Activated naive CD8-positive, alpha-beta T cell treated with anti-CD3 and anti-CD28 coated beads, Interleukin-2, amount 10 ng/mL, durations not matched to agents 7 days and 5 days (primary cell): ENCODE results near the gene CCDC182. TPM values are rescaled to one million over a fixed set of nuclear protein-coding genes. Genes with fewer than 3 reads are reported as not detected.

Experiments used
- ATAC-seq: fragments of 150-1000 bp; cut with Tn5 transposase; one replicate; pipeline ENCODE4 v1.10.0; 2021; ENCODE audit warnings: low read depth, moderate library complexity
- POLR2A ChIA-PET: fragments of 350-600 bp; sonication (Branson Sonifier 250); formaldehyde crosslinking; loops from one replicate; lab custom pipeline; 2021; ENCODE audit warnings: antibody characterized with exemption; lab: Charles Lee
- DNase-seq: peaks from one replicate; pipeline ENCODE4 v3.0.0; 2021
- H3K27ac Mint-ChIP-seq: one replicate; pipeline ENCODE4 v1.8.0; 2022; ENCODE audit warnings: mild to moderate bottlenecking, mixed read lengths
- H3K27me3 Mint-ChIP-seq: one replicate; pipeline ENCODE4 v1.8.0; 2022; ENCODE audit warnings: mild to moderate bottlenecking, moderate library complexity, mixed read lengths
- H3K36me3 Mint-ChIP-seq: one replicate; pipeline ENCODE4 v1.8.0; 2021; ENCODE audit warnings: mild to moderate bottlenecking, mixed read lengths
- H3K4me1 Mint-ChIP-seq: one replicate; pipeline ENCODE4 v1.8.0; 2021; ENCODE audit warnings: mixed read lengths
- H3K4me3 Mint-ChIP-seq: one replicate; pipeline ENCODE4 v1.8.0; 2022; ENCODE audit warnings: mild to moderate bottlenecking, moderate library complexity, mixed read lengths
- H3K9me3 Mint-ChIP-seq: one replicate; pipeline ENCODE4 v1.8.0; 2021; ENCODE audit warnings: mixed read lengths
- total RNA-seq, 2 experiments: library from RNA; stranded (reverse); gene quantifications; one replicate each; pipeline ENCODE4 v1.2.3, GENCODE V29; 2021

Gene CCDC182
- total RNA-seq, 2 experiments from 2014 or later: not detected

GRCh38 chr17:57750895-57751294, 5.8 kb upstream of the CCDC182 start:
- Mint-ChIP-seq H3K4me3 (no peak overlapping the region), H3K36me3 (peaks cover 2% of the 10 kb centered on the region), H3K4me1 (peaks cover 19% of the 10 kb centered on the region), H3K27ac (no peak overlapping the region), H3K27me3 (no peaks in the 10 kb centered on the region), H3K9me3 (no peaks in the 10 kb centered on the region)
- no peak for DNase-seq
- ATAC-seq: no peak
- POLR2A ChIA-PET: no interaction called here

GRCh38 chr17:57750109-57750871, 5.2 kb upstream of the CCDC182 start:
- ATAC-seq (peak; percentile 35), DNase-seq (no peak)
- no peaks in the 10 kb centered on the region for H3K9me3 Mint-ChIP-seq
- no peaks in the 10 kb centered on the region for H3K27me3 Mint-ChIP-seq
- POLR2A ChIA-PET: no interaction called here
- H3K4me3 Mint-ChIP-seq: peak overlapping the region; percentile 46
- H3K4me1 Mint-ChIP-seq: peaks cover 19% of the 10 kb centered on the region
- peaks cover 2% of the 10 kb centered on the region for H3K36me3 Mint-ChIP-seq
- H3K27ac Mint-ChIP-seq: peak overlapping the region; percentile 73

- Mint-ChIP-seq H3K4me3 (peak overlapping the region; percentile 46), H3K27ac (peak overlapping the region; percentile 73), H3K4me1 (peaks cover 19% of the 10 kb centered on the region), H3K36me3 (peaks cover 2% of the 10 kb centered on the region), H3K27me3 (no peaks in the 10 kb centered on the region), H3K9me3 (no peaks in the 10 kb centered on the region)
- ATAC-seq: no peak
- POLR2A ChIA-PET: no interaction called here
- DNase-seq: no peak
Measured at GRCh38 chr17:57749701-57750100, 4.6 kb upstream of the CCDC182 start.

- no peak overlapping the region for H3K27ac Mint-ChIP-seq
- POLR2A ChIA-PET: interaction anchor here (0.6 kb wide), 1 partner anchor 835 kb away, joined by 3 read pairs; no protein-coding TSS in a partner anchor
- no peak overlapping the region for H3K4me3 Mint-ChIP-seq
- no peaks in the 10 kb centered on the region for H3K9me3 Mint-ChIP-seq
- H3K36me3 Mint-ChIP-seq: peaks cover 2% of the 10 kb centered on the region
- no peaks in the 10 kb centered on the region for H3K27me3 Mint-ChIP-seq
- H3K4me1 Mint-ChIP-seq: peaks cover 21% of the 10 kb centered on the region
- DNase-seq (peak; percentile 43), ATAC-seq (peak; percentile 63)
Measured at GRCh38 chr17:57747221-57748017, 2.3 kb upstream of the CCDC182 start.

GRCh38 chr17:57746221-57746620, 1.1 kb upstream of the CCDC182 start:
- Mint-ChIP-seq H3K9me3 (no peaks in the 10 kb centered on the region), H3K4me1 (peaks cover 17% of the 10 kb centered on the region), H3K36me3 (peaks cover 2% of the 10 kb centered on the region), H3K27ac (no peak overlapping the region), H3K4me3 (no peak overlapping the region), H3K27me3 (no peaks in the 10 kb centered on the region)
- DNase-seq (no peak), ATAC-seq (no peak)
- POLR2A ChIA-PET: no interaction called here

GRCh38 chr17:57744195-57745170, 616 bp downstream of the CCDC182 start:
- Mint-ChIP-seq H3K36me3 (no peaks in the 10 kb centered on the region), H3K9me3 (no peaks in the 10 kb centered on the region), H3K27ac (no peak overlapping the region), H3K4me3 (no peak overlapping the region), H3K4me1 (peaks cover 18% of the 10 kb centered on the region), H3K27me3 (peaks cover 5% of the 10 kb centered on the region)
- DNase-seq: no peak
- no peak for ATAC-seq
- POLR2A ChIA-PET: no interaction called here

- POLR2A ChIA-PET: interaction anchor here (1.5 kb wide), 1 partner anchor 134 kb away, joined by 3 read pairs; no protein-coding TSS in a partner anchor
- H3K4me3 Mint-ChIP-seq: no peak overlapping the region
- no peak for ATAC-seq
Measured at GRCh38 chr17:57740235-57740528, 4.9 kb downstream of the CCDC182 start.

GRCh38 chr17:57739402-57740234, 5.5 kb downstream of the CCDC182 start:
- no peak overlapping the region for H3K27ac Mint-ChIP-seq
- H3K4me3 Mint-ChIP-seq: peak overlapping the region; percentile 5
- no peaks in the 10 kb centered on the region for H3K36me3 Mint-ChIP-seq
- POLR2A ChIA-PET: interaction anchor here (1.5 kb wide), 1 partner anchor 134 kb away, joined by 3 read pairs; no protein-coding TSS in a partner anchor
- H3K4me1 Mint-ChIP-seq: peaks cover 13% of the 10 kb centered on the region
- ATAC-seq: peak; percentile 86
- no peak for DNase-seq
- H3K27me3 Mint-ChIP-seq: peaks cover 5% of the 10 kb centered on the region
- H3K9me3 Mint-ChIP-seq: no peaks in the 10 kb centered on the region

More at GRCh38 chr17:57740235-57740528, 4.9 kb downstream of the CCDC182 start:
- H3K36me3 Mint-ChIP-seq: no peaks in the 10 kb centered on the region
- H3K4me1 Mint-ChIP-seq: peaks cover 13% of the 10 kb centered on the region
- no peaks in the 10 kb centered on the region for H3K9me3 Mint-ChIP-seq
- DNase-seq: no peak
- H3K27me3 Mint-ChIP-seq: peaks cover 5% of the 10 kb centered on the region
- no peak overlapping the region for H3K27ac Mint-ChIP-seq

- H3K27me3 Mint-ChIP-seq: peaks cover 9% of the 10 kb centered on the region
- H3K4me1 Mint-ChIP-seq: peaks cover 12% of the 10 kb centered on the region
- no peak overlapping the region for H3K4me3 Mint-ChIP-seq
- POLR2A ChIA-PET: interaction anchor here (0.6 kb wide), 1 partner anchor 613 kb away, joined by 3 read pairs; no protein-coding TSS in a partner anchor
- H3K9me3 Mint-ChIP-seq: no peaks in the 10 kb centered on the region
- no peak overlapping the region for H3K27ac Mint-ChIP-seq
- H3K36me3 Mint-ChIP-seq: no peaks in the 10 kb centered on the region
- ATAC-seq (no peak), DNase-seq (no peak)
Measured at GRCh38 chr17:57737450-57737849, 7.6 kb downstream of the CCDC182 start.

GRCh38 chr17:57735707-57736106, 9.4 kb downstream of the CCDC182 start:
- DNase-seq (no peak), ATAC-seq (peak; percentile 31)
- Mint-ChIP-seq H3K4me1 (peaks cover 12% of the 10 kb centered on the region), H3K27me3 (peaks cover 15% of the 10 kb centered on the region), H3K4me3 (no peak overlapping the region), H3K36me3 (no peaks in the 10 kb centered on the region), H3K9me3 (no peaks in the 10 kb centered on the region), H3K27ac (no peak overlapping the region)
- POLR2A ChIA-PET: no interaction called here

GRCh38 chr17:57735230-57735629, 9.9 kb downstream of the CCDC182 start:
- Mint-ChIP-seq H3K27me3 (peaks cover 14% of the 10 kb centered on the region), H3K9me3 (no peaks in the 10 kb centered on the region), H3K4me3 (no peak overlapping the region), H3K27ac (no peak overlapping the region), H3K4me1 (peaks cover 12% of the 10 kb centered on the region), H3K36me3 (no peaks in the 10 kb centered on the region)
- DNase-seq (no peak), ATAC-seq (no peak)
- POLR2A ChIA-PET: no interaction called here

GRCh38 chr17:57733085-57733484, 12.0 kb downstream of the CCDC182 start:
- DNase-seq (no peak), ATAC-seq (no peak)
- POLR2A ChIA-PET: no interaction called here
- peaks cover 10% of the 10 kb centered on the region for H3K27me3 Mint-ChIP-seq
- no peaks in the 10 kb centered on the region for H3K36me3 Mint-ChIP-seq
- H3K9me3 Mint-ChIP-seq: no peaks in the 10 kb centered on the region
- H3K4me3 Mint-ChIP-seq: no peak overlapping the region
- peaks cover 4% of the 10 kb centered on the region for H3K4me1 Mint-ChIP-seq
- H3K27ac Mint-ChIP-seq: no peak overlapping the region
